ENCODE results near the gene FBLN2. TPM values are rescaled to one million over a fixed set of nuclear protein-coding genes. Genes with fewer than 3 reads are reported as not detected.

FBLN2 gene
- total and polyA plus RNA-seq, 5 donors, result 124 to 323 (median 257) TPM

DNA sequence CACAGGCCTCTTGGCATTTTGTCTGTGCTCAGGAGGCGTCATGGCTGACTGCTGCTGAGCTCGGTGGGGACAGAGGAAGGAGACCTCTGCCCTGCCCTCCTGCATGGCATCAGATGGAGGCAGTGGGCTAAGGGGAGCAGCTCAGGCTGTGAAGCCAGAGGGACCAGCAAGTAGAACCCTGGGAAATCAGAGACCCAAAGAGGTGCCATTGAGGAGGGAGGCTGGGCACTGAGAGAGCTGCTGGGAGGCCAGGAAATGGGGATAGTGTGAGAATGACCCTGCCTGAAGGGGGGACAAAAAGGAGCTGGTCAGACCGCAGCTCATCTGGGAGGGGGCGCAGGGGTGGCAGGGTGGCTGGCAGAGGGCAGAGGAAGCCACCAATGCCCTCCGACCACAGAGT is 136.8 kb downstream of the FBLN2 start:
- H3K27ac ChIP-seq (ENCODE audit: low read length), result no peak overlapping the region
- intact Hi-C loops (cut with DNase I), result no loop called here
- WGBS, result 73% methylated on average over 5 of the region's 5 CpGs
- no peaks in the 10 kb centered on the region for H3K9me3 ChIP-seq (ENCODE audit: control insufficient read depth, low read length)
- no peak overlapping the region for H3K4me3 ChIP-seq (ENCODE audit: low read length)
- DNase-seq (no peak), ATAC-seq (no peak)
- H3K27me3 ChIP-seq (ENCODE audit: control insufficient read depth, insufficient read depth), result no peaks in the 10 kb centered on the region
- H3K4me1 ChIP-seq (ENCODE audit: control insufficient read depth, insufficient read depth, low read length), result no peaks in the 10 kb centered on the region

DNA sequence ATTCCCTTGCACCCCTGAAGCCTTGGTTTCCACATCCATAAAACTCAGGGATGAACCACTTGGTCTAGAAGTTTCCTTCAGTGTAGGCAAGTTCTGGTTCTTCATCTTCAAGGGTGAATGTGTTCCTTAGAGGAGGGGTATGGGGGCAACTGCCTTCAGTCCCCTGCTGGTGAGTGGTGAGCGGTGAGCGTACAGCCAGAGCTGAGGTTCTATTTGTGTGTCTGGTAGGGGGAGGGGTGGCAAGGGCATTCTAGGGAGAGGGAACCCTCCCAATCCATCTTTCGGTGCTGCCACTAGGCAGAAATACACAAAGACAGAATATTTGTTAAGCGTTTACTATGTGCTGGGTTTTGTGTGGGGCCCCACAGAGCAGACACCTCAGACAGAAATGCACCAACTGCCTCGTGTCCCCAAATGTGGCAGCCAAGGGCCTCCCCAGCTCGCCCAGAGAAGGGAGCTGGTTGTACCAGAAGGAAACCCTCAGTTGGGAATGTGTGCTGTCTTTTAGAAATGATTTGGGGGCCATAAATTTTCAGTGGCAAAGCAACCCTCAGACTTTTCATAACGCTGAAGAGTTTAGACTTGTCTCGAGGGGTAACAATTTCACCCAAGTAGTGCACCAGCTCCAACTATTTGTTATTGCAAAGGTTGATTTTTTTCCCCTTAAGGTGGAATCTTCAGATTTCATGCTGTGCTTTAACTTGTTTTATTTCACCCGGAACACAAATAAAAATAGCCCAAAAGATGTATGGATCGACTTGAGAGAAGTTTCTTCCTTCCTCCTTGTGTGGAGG is 137.6 kb downstream of the FBLN2 start:
- WGBS, result 63% methylated on average over 10 of the region's 10 CpGs
- no peak for ATAC-seq
- Histone ChIP-seq H3K27ac (ENCODE audit: low read length) (no peak overlapping the region), H3K27me3 (ENCODE audit: control insufficient read depth, insufficient read depth) (no peaks in the 10 kb centered on the region), H3K4me1 (ENCODE audit: control insufficient read depth, insufficient read depth, low read length) (no peaks in the 10 kb centered on the region), H3K4me3 (ENCODE audit: low read length) (no peak overlapping the region), H3K9me3 (ENCODE audit: control insufficient read depth, low read length) (no peaks in the 10 kb centered on the region)
- intact Hi-C loops (cut with DNase I), result no loop called here
- DNase-seq, result no peak

DNA sequence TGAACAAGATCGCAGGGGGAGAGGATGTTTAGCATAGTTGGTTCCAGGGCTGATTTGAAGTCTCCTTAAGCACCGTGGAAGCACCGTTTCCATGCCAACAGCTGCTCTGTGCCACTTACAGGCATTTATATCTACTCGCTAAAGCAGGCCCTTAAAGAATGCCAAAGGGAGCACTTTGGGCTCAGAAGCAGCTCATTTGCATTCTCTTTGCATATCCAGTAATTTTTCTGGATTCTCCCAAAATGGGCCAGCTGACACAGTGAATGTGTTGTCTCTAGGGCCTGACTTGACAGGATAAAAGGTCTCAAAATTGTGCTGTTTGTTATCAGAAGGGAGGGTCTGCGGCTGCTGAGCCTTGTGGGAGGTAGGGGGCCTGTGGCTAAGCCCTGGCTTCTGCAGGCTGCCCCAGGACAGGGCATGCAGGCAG is 138.6 kb downstream of the FBLN2 start:
- H3K4me3 ChIP-seq (ENCODE audit: low read length), result no peak overlapping the region
- 25% methylated on average over 5 of the region's 5 CpGs for WGBS
- no peaks in the 10 kb centered on the region for H3K4me1 ChIP-seq (ENCODE audit: control insufficient read depth, insufficient read depth, low read length)
- no peaks in the 10 kb centered on the region for H3K27me3 ChIP-seq (ENCODE audit: control insufficient read depth, insufficient read depth)
- no peak for DNase-seq
- no peak for ATAC-seq
- H3K27ac ChIP-seq (ENCODE audit: low read length), result no peak overlapping the region
- intact Hi-C loops (cut with DNase I), result no loop called here
- no peaks in the 10 kb centered on the region for H3K9me3 ChIP-seq (ENCODE audit: control insufficient read depth, low read length)

Other genes starting within 250 kb of the FBLN2 start
- 1 to 10 TPM; 2.4 to 5.9 (median 4.4) TPM for gene NUP210, start 128.8 kb upstream of the FBLN2 start, total RNA-seq
- 2.0 TPM for gene NUP210, start 128.8 kb upstream of the FBLN2 start, polyA plus RNA-seq
- gene HDAC11, start 68.8 kb upstream of the FBLN2 start, total RNA-seq, result 10 to 100 TPM; 35.2 to 43.2 (median 40.0) TPM
- 51.3 TPM for gene HDAC11, start 68.8 kb upstream of the FBLN2 start, polyA plus RNA-seq

Data from right cardiac atrium (tissue), 5 donors.